Left forelimb (tissue), 1 donor: Measurements from ENCODE around the gene RPP30.
A peak's percentile ranks its signal among the peaks of the same experiment; 100 is the strongest.

Experiments
- DNase-seq: peaks from one replicate; pipeline ENCODE4 v3.0.0-alpha.2; 2018; ENCODE audit warnings: low spot score

RPP30 gene

DNA sequence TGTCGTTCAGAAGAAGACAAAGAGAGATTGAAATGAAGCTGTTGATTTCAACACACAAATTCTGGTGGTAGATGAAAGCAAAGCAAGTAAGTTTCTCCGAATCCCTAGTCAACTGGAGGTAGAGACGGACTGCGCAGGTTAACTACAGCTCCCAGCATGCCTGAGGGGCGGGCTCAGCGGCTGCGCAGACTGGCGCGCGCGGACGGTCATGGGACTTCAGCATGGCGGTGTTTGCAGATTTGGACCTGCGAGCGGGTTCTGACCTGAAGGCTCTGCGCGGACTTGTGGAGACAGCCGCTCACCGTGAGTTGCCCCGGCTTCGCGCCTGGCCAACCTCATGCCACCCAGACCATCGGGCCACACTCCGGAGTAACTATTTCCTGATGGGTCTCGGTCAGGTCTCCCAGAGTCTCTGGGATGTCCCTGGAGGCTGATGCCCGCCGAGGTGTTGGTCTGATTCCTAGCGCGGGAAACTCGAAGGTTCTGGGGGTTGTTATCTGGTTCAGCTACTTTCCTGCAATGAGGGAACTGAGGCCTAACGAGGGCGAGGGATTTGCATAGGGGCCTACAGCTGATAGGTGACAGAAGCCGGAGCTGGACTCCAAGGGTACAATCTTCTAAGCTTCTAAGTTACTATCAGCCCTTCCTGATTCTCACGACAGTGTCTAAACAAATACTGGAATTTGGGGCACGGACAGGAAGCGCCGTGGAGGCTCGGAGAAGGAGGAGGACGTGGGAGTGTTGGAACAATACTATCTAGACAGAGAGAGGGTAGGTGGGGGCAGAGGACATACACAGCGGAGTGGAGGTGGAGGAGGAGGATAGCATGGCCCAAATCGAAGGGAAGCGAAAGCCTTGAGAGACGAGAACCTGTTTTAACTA is at the start of gene RPP30:
Gene RPP30, plus strand, starts transcription at position 209 of the 882 bp plus-strand sequence. Its CDS starts 13 bp downstream, at position 222.
- DNase-seq: peak; percentile 90

DNA sequence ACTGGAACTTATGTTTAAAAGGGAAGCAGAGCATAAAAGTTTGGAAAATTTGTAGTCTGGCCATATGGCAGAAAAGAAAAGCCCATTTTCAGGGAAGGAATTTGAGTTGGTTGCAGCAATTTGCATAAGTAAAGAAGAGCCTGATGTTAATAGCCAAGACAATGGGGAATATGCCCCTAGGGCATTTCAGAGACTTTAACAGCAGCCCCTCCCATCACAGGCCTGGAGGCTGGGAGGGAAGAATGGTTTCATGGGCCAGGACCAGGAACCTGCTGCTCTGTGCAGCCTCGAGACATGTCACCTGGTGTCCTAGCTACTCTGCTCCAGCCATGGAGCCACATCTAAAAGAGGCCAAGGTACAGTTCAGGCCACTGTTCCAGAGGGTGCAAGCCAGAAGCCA is 49.3 kb upstream of the RPP30 start:
- DNase-seq: no peak

DNA sequence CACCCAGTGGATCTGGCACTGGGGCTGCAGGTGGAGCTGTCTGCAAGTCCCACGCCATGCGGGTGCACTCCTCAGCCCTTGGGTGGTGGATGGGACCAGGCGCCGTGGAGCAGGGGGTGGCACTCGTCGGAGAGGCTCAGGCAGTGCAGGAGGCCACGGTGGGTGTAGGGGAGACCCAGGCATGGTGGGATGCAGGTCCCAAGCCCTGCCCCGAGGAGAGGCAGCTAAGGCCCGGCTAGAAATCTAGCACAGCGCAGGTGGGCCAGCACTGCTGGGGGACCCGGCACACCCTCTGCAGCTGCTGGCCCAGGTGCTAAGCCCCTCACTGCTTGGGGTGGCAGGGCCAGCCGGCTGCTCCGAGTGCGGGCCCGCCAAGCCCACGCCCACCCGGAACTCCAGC is 39.7 kb upstream of the RPP30 start:
- DNase-seq: no peak

DNA sequence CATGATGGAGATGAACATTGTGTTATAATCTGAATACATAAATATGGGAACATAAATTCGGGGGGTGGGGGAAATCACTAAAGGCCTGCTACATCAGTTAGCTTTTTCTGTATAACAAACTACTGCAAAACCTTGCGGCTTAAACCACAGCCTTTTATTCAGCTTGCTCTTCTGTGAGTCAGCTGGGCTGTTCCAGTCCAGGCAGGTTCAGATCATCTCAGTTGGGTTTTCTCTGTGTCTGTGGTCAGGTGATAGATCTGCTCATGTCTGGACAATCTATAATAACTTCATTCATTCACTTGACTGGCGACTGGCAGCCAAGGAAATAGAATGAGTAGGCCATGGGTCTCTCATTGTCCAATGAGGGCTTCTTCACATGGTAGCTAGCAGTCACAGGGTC is 37.4 kb upstream of the RPP30 start:
- no peak for DNase-seq

DNA sequence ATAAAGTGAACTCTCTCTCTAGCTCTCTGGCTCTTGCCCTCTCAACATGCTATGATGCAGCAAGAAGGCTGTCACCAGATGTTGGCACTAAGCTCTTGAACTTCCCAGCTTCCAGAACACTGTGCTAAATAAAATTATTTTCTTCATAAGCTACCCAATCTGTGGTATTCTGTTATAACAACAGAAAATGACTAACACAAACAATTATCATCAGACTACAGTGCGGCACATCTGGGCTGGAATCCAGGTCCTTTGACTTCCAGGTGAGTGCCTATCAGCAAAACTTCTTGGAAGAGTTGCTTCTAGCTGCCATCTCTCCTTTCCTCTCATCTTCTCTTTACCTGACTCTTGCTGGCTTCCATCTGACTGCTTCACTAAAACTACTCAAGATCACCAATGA is 34.3 kb upstream of the RPP30 start:
- no peak for DNase-seq

DNA sequence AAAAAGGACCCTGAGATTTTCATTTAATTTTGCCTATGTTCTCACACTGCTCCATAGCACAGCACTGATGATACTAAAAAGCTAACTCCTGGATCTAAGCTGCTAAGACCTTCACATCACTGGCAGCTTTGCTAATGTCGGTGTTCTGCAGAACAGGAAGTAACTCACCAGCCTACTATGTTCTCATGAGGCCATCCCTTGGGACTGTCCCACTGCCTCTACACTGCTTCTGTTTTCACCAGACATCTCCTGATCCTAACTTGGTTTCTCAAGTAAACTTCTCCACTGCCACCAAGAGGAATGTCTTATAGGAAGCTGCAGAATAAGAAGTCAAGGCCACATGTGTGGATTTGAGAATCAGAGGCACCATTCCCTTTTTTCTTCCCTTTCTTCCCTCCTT is 29.0 kb upstream of the RPP30 start:
- DNase-seq: no peak

DNA sequence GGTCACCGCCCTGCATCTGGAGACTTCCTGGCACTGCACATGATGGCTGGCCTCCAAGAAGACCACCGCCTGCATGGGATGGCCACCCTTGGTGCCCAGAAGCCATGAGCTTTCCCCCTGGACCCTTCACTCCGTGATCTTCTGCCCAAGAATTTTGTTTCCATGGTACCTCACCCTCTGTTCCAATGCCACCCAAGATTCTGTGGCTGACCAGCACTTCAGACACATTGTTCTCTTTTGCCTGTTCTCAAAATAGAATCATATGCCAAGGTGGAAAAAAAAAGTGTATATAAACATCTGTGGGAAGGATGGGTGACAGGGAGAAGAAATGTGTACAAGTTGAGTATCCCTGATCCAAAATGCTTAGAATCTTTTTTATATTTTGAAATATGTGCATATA is 26.0 kb upstream of the RPP30 start:
- no peak for DNase-seq

DNA sequence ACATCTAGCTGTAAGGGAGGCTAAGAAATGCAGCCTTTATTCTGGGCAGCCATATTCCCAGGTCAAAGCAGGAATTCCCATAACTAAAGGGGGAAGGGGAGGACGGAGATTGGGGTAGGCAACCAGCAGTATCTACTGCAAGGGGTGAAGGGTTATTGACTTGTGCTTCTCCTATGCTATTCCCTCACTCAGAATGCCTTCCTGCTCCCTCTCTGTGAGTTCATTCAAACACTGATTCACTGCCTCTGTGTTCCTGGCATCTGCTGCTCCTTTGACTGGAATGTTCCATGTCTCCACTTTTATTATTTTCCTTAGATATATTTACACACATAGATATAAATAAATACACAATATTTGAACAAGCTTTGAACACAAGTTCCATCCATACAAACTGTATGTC is 25.0 kb upstream of the RPP30 start:
- no peak for DNase-seq

DNA sequence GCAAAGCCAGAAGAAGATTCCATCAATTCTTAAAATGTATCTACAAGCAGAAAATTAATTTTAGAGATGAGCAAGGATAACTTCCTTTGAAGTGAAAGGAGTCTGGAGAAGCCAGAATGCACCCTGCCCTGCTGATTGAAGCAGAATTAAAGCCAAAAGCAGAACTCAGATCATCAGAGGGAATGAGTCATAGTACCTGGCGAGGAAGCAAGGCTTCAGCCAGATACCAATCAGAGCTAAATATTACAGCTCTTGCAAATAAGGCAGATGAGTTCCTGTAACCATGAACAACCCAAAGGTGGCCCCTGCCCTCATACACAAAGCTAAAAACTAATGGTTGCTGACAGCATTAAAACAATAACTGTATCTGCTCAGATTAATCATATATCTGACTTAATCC is 24.3 kb upstream of the RPP30 start:
- DNase-seq: no peak

DNA sequence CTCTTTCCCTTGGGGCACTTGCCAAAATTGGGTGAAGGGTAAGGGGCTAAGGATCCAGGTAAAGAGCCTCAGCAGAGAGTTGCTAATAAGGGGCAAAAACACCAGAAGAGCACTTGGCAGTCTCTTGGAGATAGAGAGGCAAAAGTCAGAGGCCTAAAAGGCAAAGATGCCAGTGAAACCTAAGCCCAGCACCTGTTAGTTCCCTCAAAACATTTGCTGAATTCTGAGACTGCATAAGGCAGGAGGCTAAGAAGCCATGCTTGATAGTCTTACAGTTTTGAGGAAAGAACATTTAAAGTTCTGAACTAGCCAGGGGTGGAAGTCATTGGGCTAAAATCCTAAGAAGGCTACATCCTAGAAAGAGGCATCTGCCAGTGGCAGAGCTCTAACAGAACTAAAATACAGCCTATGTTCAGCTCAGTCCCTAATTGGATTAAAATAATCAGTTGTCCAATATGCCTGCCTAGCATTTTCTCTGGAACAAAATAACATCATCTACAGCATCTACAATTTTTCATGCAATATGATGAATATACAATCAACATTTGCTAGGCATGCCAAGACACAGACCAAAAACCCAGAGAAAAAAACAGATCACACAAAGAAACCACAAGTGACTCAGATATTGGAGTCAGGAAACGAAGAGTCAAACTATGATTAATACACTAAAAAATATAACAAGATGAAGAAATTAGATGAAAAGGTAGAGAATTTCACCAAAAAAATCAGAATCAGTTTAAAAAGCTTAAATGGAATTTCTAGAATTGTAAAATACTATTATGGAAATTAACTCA is 21.6 kb upstream of the RPP30 start:
- DNase-seq: no peak

DNA sequence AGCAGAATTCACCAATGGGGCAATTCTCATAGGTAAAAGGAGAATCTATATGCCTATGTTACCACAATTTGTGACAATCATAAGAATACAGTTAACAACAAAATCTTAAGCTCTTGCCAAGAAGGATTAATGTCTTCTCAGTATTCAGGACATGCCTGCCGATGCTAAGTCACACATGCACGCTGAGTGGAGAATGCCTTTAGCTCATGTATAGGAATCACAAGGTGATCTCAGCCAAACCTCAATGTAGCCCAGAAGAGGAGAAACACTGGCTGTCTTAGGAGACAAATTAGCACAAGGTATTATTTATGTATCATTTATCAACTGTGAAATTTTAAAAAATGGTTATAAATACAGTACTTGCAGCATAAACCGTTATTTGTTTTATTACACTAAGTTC is 16.6 kb upstream of the RPP30 start:
- DNase-seq: no peak

DNA sequence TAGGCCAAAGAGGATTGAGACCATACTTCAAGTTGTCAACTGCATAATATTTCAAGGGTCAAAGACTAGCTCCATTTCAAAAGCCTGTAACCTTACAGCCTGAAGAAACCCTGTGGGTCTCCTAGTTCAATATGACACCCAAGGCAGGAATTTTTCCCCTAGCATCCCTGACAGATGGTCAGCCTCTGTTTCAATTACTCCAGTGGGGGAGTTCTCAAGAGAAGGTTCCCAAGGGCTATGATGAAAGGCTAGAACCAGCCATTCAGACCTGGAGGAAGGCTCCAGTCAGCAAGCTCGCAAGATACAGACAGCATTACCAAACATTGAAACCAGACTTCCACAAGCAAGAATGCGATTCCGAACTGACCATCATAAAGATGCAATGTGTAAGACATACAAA is 15.5 kb upstream of the RPP30 start:
- DNase-seq: no peak

DNA sequence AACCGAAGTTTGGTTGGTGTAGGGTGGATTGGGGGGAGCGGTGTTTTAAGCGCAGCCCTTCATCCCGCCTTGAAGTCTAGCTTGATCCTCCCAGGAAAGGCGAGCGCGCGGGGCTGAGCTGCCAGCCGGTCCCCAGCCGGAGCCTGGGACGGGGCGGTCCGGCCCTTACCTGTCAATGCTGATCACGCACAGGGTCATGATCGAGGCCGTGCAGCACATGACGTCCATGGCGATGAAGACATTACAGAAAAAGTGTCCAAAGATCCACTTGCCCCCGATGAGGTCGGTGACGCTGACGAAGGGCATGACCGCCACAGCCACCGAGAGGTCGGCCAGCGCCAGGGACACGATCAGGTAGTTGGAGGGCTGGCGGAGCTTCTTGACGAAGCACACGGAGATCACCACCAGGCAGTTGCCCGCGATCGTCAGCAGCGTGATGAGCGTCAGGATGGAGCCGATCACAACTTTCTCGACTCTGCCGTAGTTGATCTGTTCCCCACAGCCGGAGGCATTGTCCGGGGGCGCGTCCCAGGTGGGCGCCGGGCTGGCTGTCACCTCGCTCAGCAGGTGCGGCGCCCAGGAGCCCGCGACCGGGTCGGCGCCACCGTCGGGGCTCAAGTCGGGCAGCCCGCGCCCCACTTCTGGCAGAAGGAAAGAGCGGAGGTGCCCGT is 14.7 kb upstream of the RPP30 start:
- DNase-seq: no peak

DNA sequence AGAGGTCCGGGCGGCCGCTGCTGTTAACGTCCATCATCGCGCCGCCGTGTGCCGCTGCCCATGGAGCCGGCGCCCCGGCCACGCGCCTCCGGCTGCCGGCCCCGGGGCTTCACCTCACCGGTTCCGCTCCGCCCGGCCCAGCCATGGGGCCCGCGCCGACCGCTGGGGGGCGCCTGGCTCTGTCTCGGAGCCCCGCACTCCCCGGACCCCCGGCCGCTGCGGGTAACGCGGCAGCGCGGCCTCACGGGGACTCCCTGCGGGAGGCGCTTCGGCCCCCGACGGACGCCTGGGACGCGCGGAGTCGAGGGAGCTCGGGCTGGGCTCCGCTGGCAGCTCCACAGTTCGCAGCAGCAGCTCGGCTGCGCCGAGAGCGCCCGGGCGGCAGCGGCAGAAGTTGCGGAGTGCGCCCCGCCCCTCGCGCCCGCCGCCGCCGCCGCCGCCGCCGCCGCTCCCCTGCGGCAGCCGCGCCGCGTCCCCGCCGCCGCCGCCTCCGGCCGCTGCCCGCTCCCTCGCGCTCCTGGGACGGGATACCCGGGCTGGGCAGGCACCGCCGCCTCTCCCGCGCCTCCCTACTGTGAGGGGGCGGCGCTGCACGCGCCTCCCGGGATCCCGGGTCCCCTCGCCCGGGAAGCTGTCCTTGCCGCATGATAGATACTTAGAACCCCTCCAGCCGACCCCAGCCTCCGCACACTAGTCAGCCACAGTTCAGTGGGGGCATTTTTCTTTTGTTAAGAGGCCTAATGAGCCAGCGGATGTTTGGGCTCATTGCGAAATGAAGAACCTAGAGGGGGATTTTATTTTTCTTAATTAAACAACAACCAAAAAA is 13.9 kb upstream of the RPP30 start, which contains the start of gene HTR7:
Gene HTR7, minus strand, starts transcription at position 405 of the 826 bp plus-strand sequence. Its CDS starts 368 bp downstream, at position 37.
- DNase-seq: peak; percentile 79

DNA sequence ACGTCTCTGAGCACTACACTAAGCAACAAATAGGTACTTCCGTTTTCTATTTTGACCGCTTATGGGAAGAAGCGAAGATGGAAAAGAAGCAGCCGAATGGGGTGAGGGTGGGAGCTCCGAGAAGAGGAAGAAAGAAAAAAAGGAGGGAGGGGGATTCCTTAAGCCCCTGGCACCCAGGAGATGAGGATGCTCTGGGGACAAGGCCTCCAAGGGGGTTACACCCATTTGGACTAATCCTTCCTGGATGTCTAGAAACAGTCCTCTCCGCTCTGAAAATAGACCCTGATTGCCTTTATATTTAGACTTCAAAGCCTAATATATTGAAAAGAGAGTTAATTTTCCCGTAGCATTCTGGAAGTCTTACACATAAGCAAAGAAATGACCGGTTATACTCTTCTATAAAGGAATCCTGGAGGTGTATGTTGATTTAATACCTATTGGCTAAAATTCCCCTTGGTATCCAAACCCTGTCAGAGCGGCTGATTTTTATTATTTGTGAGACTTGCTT is 13.3 kb upstream of the RPP30 start:
- DNase-seq: no peak

DNA sequence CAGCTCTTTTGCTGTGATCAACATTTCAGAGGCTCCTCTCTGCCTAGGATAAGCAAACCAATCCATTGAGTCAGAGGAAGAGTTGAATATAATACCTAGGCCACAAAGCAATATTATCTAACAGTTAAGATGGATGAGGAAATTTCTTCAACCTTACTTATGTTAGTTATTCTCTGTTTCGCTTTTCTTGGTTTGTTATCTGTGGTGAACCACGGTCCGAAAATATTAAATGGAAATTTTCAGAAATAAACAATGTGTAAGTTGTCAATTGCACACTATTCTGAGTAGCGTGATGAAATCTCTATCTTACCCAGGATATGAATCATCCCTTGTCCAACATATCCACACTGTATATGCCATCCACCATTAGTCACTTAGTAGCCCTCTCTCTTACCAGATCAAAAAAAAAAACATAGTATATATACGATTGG is 12.4 kb upstream of the RPP30 start:
- no peak for DNase-seq

DNA sequence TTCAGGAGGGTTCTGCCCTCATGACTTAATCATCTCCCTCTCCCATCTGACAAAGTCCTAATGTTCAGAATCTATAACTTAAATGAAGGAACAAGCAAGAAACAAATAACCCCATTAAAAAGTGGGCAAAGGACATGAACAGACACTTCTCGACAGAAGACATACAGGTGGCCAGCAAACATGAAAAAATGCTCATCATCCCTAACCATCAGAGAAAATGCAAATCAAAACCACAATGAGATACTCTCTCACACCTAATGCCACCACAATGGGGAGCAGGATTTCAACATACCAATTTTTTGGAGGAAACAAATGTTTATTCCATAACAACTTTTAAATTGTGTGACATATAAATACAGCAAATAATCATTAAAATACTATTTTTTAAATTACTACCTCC is 11.0 kb upstream of the RPP30 start:
- no peak for DNase-seq

DNA sequence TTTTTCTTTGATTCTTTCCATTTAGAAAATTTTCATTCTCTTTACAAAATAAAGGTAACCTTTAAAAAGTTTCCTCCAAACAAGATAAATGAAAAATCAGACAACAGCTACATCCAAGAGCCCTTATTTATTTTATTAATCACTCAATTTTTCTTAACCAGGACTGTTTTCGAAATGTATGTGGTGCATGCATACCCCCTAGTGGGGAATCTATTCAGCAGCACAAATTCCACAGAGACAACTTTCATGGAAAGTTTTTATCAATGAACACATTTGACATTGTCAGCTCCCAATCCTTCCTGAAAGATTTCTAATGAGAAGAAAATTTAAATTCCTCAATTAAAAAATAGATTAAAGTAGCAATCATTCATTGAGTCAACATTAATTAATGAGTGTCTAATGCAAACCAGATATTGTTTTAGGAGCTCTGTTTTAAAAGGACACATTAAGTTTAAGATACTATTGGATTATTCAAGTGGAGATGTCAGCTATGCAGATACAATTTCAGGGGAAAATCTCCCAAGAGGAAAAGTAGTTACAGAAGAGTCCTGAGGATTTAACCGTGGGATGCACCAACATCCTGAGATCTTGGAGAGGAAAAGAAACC is 8.8 kb upstream of the RPP30 start:
- no peak for DNase-seq

DNA sequence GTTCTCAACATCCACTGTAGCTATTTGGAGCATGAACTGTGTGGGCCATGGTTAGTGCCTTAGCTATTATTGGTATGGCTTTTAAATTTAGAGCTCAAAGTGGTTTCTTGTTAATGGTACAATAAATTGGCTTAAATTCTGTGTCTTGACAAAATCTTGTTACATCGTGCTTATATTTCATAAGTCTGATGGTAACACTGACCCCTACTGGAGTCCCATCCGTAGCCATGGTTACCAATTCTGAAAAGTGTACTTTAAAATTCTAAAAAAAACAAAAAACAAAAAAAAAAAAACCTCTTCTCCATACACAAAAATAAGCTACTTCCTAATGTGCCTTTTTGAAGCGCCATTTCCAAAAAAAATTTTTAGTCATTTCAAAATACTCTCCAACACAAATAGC is 6.4 kb upstream of the RPP30 start:
- DNase-seq: no peak

DNA sequence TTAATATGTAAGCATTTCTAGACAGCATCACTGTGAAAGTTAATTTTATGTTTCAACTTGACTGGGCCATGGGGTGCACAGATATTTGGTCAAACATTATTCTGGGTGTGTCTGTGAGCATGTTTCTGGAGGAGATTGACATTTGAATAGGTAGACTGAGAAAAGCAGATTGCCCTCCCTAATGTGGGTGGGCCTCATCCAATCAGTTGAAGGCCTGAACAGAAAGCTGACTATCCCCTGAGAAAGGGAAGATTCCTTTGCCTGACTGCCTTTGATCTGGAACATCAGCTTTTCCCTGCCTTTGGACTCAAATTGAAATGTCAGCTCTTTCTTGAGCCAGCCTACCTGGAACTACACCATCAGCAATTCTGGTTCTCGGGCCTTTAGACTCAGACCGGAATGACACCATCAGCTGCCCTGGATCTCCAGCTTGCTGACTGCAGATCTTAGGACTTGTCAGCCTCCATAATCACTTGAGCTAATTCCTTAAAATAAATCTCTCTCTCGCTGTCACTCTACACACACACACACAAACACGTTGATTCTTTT is 5.7 kb upstream of the RPP30 start:
- DNase-seq: no peak

DNA sequence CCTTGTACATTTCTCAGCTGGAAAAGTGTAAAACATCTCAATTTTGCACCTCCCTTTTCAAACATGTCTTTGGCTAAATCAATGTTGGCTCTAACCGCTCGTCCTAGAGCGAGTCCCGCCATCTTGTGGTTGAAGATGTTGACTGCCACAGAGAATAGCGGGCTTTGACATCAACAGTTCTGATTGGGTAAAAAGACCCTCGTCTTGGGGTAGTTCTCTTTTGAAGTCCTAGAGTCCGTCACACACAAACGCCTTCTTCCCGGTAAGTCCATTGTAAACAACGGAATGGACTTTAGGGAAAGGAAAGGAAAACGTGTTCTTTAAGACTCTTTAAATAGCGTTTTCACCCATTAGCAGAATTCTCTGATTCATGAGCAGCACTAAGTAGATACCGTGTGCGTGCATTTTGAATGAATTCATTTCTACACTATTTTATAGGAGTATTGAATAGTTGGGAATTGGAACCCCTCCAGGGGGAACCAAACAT is 452 bp upstream of the RPP30 start:
- no peak for DNase-seq
